Measurements from ENCODE around the gene UGT2B11.
"Not testable (repeated sequence)": the region's sequence is repeated elsewhere in the genome, so short reads cannot be mapped to it uniquely, and the experiment has no call there.

UGT2B11 gene

DNA sequence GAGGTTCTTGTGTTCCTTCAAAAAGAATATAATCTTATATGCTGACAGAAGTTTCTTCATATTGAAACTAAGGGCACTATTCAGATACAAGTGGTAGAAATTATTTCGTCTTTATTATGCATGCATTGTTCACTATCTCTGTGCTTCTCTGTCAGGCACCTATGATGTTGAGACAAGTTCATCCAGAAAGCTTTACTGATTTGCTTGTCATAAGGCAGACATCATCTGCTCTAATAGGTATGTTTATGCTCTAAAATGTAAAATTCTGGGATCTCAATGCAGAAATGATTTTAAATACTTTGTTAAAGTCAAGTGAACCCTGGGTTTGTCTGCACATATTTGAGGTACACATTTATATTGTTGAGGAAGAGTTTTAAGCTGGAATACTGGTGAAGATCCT lies 3.6 kb downstream of the UGT2B11 start:
- H3K4me3 ChIP-seq (ENCODE audit: low read length) = no peak overlapping the region
- H3K27me3 ChIP-seq (ENCODE audit: low read depth, low read length) = no peaks in the 10 kb centered on the region
- H2AFZ ChIP-seq (ENCODE audit: low read depth, low read length) = no peak overlapping the region
- no peak overlapping the region for H3K4me2 ChIP-seq (ENCODE audit: low read length)
- no peak overlapping the region for H3K9ac ChIP-seq (ENCODE audit: low read length)
- H3K4me1 ChIP-seq (ENCODE audit: low read length) = no peaks in the 10 kb centered on the region
- no peaks in the 10 kb centered on the region for H3K9me3 ChIP-seq (ENCODE audit: insufficient read depth, low read length)
- no peaks in the 10 kb centered on the region for H3K36me3 ChIP-seq (replicated peaks; ENCODE audit: low read depth, low read length)
- H3K27ac ChIP-seq (ENCODE audit: low read length) = no peak overlapping the region
- TF ChIP-seq EZH2phosphoT487 (IDR thresholded peaks at IDR 0.05; ENCODE audit: low read depth) = no peak
- TF ChIP-seq, protein P1, sequence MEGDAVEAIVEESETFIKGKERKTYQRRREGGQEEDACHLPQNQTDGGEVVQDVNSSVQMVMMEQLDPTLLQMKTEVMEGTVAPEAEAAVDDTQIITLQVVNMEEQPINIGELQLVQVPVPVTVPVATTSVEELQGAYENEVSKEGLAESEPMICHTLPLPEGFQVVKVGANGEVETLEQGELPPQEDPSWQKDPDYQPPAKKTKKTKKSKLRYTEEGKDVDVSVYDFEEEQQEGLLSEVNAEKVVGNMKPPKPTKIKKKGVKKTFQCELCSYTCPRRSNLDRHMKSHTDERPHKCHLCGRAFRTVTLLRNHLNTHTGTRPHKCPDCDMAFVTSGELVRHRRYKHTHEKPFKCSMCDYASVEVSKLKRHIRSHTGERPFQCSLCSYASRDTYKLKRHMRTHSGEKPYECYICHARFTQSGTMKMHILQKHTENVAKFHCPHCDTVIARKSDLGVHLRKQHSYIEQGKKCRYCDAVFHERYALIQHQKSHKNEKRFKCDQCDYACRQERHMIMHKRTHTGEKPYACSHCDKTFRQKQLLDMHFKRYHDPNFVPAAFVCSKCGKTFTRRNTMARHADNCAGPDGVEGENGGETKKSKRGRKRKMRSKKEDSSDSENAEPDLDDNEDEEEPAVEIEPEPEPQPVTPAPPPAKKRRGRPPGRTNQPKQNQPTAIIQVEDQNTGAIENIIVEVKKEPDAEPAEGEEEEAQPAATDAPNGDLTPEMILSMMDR (IDR thresholded peaks at IDR 0.05; ENCODE audit: low read depth, low read length) = no peak
- no peaks in the 10 kb centered on the region for H4K20me1 ChIP-seq (ENCODE audit: insufficient read depth, low read length)
- H3K79me2 ChIP-seq (ENCODE audit: low read length) = no peaks in the 10 kb centered on the region

GRCh38 chr4:69198506-69198905 lies 16.0 kb downstream of the UGT2B11 start:
- H3K9me3 ChIP-seq (ENCODE audit: insufficient read depth, low read length); H3K27me3 ChIP-seq (ENCODE audit: low read depth, low read length); H3K4me1 ChIP-seq (ENCODE audit: low read length); H3K79me2 ChIP-seq (ENCODE audit: low read length); H3K27ac ChIP-seq (ENCODE audit: low read length); H3K4me3 ChIP-seq (ENCODE audit: low read length); H3K36me3 ChIP-seq (replicated peaks; ENCODE audit: low read depth, low read length); H4K20me1 ChIP-seq (ENCODE audit: insufficient read depth, low read length); H3K9ac ChIP-seq (ENCODE audit: low read length); H3K4me2 ChIP-seq (ENCODE audit: low read length); H2AFZ ChIP-seq (ENCODE audit: low read depth, low read length): not testable (repeated sequence)

DNA sequence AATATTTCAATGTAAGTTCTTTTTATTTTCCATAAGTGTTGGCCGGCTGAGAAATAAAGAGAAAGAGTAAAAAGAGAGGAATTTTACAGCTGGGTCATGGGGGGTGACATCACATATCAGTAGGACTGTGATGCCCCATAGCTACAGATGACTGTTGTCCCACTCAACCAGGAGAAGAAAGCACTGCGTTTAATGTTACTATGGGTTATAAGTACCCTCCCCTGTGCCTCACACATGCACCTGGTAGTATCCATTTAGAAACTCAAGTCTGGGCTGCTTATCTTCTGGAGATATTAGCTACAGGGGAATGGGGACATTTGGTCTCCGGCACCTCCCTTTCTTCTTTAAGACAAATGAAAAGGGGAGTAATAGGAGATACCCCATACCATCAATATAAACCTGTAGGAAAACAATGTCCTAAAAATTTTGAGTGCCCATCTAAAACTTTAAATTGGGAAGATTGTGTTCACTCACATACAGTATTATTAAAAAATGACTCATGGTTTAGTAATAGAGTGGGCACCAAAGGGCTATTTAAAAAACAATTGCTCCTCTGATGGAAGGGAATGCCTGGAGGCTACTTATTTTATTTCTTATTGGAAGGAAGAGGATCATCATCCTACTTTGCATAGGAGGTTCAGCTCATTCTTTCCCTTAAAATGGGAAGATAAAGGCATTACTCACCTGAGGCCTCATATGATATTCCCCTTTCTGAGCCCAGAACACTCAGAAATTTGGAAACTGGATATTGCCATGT lies 18.2 kb downstream of the UGT2B11 start:
- H3K9ac ChIP-seq (ENCODE audit: low read length) = no peak overlapping the region
- no peaks in the 10 kb centered on the region for H3K27me3 ChIP-seq (ENCODE audit: low read depth, low read length)
- no peak overlapping the region for H2AFZ ChIP-seq (ENCODE audit: low read depth, low read length)
- H3K27ac ChIP-seq (ENCODE audit: low read length) = no peak overlapping the region
- no peaks in the 10 kb centered on the region for H3K79me2 ChIP-seq (ENCODE audit: low read length)
- no peaks in the 10 kb centered on the region for H3K36me3 ChIP-seq (replicated peaks; ENCODE audit: low read depth, low read length)
- H3K4me3 ChIP-seq (ENCODE audit: low read length) = no peak overlapping the region
- H3K4me1 ChIP-seq (ENCODE audit: low read length) = no peaks in the 10 kb centered on the region
- no peaks in the 10 kb centered on the region for H3K9me3 ChIP-seq (ENCODE audit: insufficient read depth, low read length)
- H4K20me1 ChIP-seq (ENCODE audit: insufficient read depth, low read length) = no peaks in the 10 kb centered on the region
- no peak for TF ChIP-seq EZH2phosphoT487 (IDR thresholded peaks at IDR 0.05; ENCODE audit: low read depth)
- TF ChIP-seq, protein P1 (IDR thresholded peaks at IDR 0.05; ENCODE audit: low read depth, low read length) = no peak
- no peak overlapping the region for H3K4me2 ChIP-seq (ENCODE audit: low read length)

- Histone ChIP-seq H3K79me2 (ENCODE audit: low read length) (no peaks in the 10 kb centered on the region), H3K27me3 (ENCODE audit: low read depth, low read length) (no peaks in the 10 kb centered on the region), H3K9me3 (ENCODE audit: insufficient read depth, low read length) (no peaks in the 10 kb centered on the region), H3K27ac (ENCODE audit: low read length) (no peak overlapping the region), H2AFZ (ENCODE audit: low read depth, low read length) (no peak overlapping the region), H4K20me1 (ENCODE audit: insufficient read depth, low read length) (no peaks in the 10 kb centered on the region), H3K4me1 (ENCODE audit: low read length) (no peaks in the 10 kb centered on the region), H3K4me3 (ENCODE audit: low read length) (no peak overlapping the region), H3K36me3 (replicated peaks; ENCODE audit: low read depth, low read length) (no peaks in the 10 kb centered on the region), H3K4me2 (ENCODE audit: low read length) (no peak overlapping the region), H3K9ac (ENCODE audit: low read length) (no peak overlapping the region)
- TF ChIP-seq EZH2phosphoT487 (IDR thresholded peaks at IDR 0.05; ENCODE audit: low read depth) = no peak
- TF ChIP-seq, protein P1 (IDR thresholded peaks at IDR 0.05; ENCODE audit: low read depth, low read length) = no peak
These were observed 20.4 kb downstream of the UGT2B11 start for GRCh38 chr4:69194166-69194565.

DNA sequence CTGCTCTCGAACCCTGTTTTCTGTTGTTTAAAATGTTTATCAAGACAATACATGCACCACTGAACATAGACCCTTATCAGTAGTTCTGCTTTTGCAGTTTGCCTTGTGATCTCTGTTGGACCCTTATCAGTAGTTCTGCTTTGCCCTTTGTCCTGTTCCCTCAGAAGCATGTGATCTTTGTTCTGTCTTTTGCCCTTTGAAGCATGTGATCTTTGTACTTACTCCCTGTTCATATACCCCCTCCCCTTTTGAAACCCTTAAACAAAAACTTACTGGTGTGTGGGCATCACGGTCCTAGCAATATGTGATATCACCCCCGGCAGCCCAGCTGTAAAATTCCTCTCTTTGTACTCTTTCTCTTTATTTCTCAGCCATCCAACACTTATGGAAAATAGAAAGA lies 22.6 kb downstream of the UGT2B11 start:
- H3K27me3 ChIP-seq (ENCODE audit: low read depth, low read length); H3K79me2 ChIP-seq (ENCODE audit: low read length); H3K9me3 ChIP-seq (ENCODE audit: insufficient read depth, low read length); H4K20me1 ChIP-seq (ENCODE audit: insufficient read depth, low read length); H3K4me2 ChIP-seq (ENCODE audit: low read length); H3K27ac ChIP-seq (ENCODE audit: low read length); H3K4me1 ChIP-seq (ENCODE audit: low read length); H3K4me3 ChIP-seq (ENCODE audit: low read length); H2AFZ ChIP-seq (ENCODE audit: low read depth, low read length); H3K36me3 ChIP-seq (replicated peaks; ENCODE audit: low read depth, low read length); H3K9ac ChIP-seq (ENCODE audit: low read length): not testable (repeated sequence)

GRCh38 chr4:69190621-69191020 lies 23.9 kb downstream of the UGT2B11 start:
- not testable (repeated sequence) for H3K79me2 ChIP-seq (ENCODE audit: low read length); H2AFZ ChIP-seq (ENCODE audit: low read depth, low read length); H3K4me2 ChIP-seq (ENCODE audit: low read length); H3K27me3 ChIP-seq (ENCODE audit: low read depth, low read length); H3K9me3 ChIP-seq (ENCODE audit: insufficient read depth, low read length); H4K20me1 ChIP-seq (ENCODE audit: insufficient read depth, low read length); H3K27ac ChIP-seq (ENCODE audit: low read length); H3K36me3 ChIP-seq (replicated peaks; ENCODE audit: low read depth, low read length); H3K4me1 ChIP-seq (ENCODE audit: low read length); H3K9ac ChIP-seq (ENCODE audit: low read length); H3K4me3 ChIP-seq (ENCODE audit: low read length)

DNA sequence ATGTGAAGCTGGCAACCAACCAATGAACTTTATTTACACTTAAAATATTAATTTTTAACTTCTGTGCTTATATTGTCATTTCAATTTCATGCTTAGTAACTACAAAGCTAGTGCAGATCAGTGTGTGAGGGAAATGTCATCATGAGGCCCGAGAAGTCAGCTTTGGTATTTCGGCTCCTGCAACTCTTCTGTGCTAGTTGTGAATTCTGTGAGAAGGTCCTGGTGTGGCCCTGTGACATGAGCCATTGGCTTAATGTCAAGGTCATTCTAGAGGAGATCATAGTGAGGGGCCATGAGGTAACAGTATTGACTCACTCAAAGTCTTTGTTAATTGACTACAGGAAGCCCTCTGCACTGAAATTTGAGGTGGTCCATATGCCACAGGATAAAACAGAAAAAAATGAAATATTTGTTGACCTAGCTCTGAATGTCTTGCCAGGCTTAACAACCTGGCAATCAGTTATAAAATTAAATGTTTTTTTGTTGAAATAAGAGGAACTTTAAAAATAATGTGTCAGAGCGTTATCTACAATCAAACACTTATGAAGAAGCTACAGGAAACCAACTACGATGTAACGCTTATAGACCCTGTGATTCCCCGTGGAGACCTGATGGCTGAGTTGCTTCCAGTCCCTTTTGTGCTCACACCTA lies 32.9 kb downstream of the UGT2B11 start:
- not testable (repeated sequence) for H3K9me3 ChIP-seq (ENCODE audit: insufficient read depth, low read length); H3K4me3 ChIP-seq (ENCODE audit: low read length); H3K79me2 ChIP-seq (ENCODE audit: low read length); H3K27ac ChIP-seq (ENCODE audit: low read length); H3K4me1 ChIP-seq (ENCODE audit: low read length); H4K20me1 ChIP-seq (ENCODE audit: insufficient read depth, low read length); H3K4me2 ChIP-seq (ENCODE audit: low read length); H3K9ac ChIP-seq (ENCODE audit: low read length); H3K36me3 ChIP-seq (replicated peaks; ENCODE audit: low read depth, low read length); H3K27me3 ChIP-seq (ENCODE audit: low read depth, low read length); H2AFZ ChIP-seq (ENCODE audit: low read depth, low read length)

Measured in OCI-LY3 (cell line).